GM18502 (cell line): Measurements from ENCODE around the gene NUP188.

Source experiments
- ATAC-seq: cut with Tn5 transposase; IDR thresholded peaks from one replicate; pipeline ENCODE4 v1.9.1; 2021; ENCODE audit warnings: mild to moderate bottlenecking; ENCODE audit not compliant: unreplicated experiment, poor library complexity

The NUP188 gene

GRCh38 chr9:129023036-129023907, 75.8 kb downstream of the NUP188 start:
- ATAC-seq: no peak

GRCh38 chr9:129023908-129024233, 76.4 kb downstream of the NUP188 start:
- no peak for ATAC-seq

- no peak for ATAC-seq
These were observed 79.1 kb downstream of the NUP188 start for GRCh38 chr9:129026442-129027223.

GRCh38 chr9:129027224-129027684, 79.8 kb downstream of the NUP188 start:
- no peak for ATAC-seq

GRCh38 chr9:129027685-129028191, 80.2 kb downstream of the NUP188 start:
- peak; percentile 48 for ATAC-seq

- ATAC-seq: peak; percentile 83
These were observed 80.9 kb downstream of the NUP188 start, which contains the start of gene SH3GLB2 for GRCh38 chr9:129028192-129028966. TSS of gene SH3GLB2 (minus strand) at chr9:129028331. CDS start at chr9:129028154, 177 bp downstream.

GRCh38 chr9:129030191-129030590, 82.7 kb downstream of the NUP188 start:
- ATAC-seq: no peak

- no peak for ATAC-seq
These were observed 84.0 kb downstream of the NUP188 start for GRCh38 chr9:129031514-129031913.

- no peak for ATAC-seq
These were observed 85.2 kb downstream of the NUP188 start for GRCh38 chr9:129032541-129033159.

GRCh38 chr9:129033216-129033615, 85.7 kb downstream of the NUP188 start:
- no peak for ATAC-seq

GRCh38 chr9:129035838-129036237, 88.3 kb downstream of the NUP188 start:
- peak; percentile 6 for ATAC-seq

GRCh38 chr9:129036241-129036922, 88.9 kb downstream of the NUP188 start, which contains the start of gene MIGA2:
TSS of gene MIGA2 (plus strand) at chr9:129036626. CDS start at chr9:129040595, 3,969 bp downstream.
- ATAC-seq: peak; percentile 96

- no peak for ATAC-seq
These were observed 89.6 kb downstream of the NUP188 start for GRCh38 chr9:129036923-129037766.

GRCh38 chr9:129037767-129038098, 90.2 kb downstream of the NUP188 start:
- ATAC-seq: no peak

GRCh38 chr9:129038109-129038852, 90.8 kb downstream of the NUP188 start:
- ATAC-seq: no peak

GRCh38 chr9:129040113-129040643, 92.7 kb downstream of the NUP188 start:
- ATAC-seq: no peak

GRCh38 chr9:129042016-129042415, 94.5 kb downstream of the NUP188 start:
- no peak for ATAC-seq
